Measurements from ENCODE around the gene LRRC2.

DNA sequence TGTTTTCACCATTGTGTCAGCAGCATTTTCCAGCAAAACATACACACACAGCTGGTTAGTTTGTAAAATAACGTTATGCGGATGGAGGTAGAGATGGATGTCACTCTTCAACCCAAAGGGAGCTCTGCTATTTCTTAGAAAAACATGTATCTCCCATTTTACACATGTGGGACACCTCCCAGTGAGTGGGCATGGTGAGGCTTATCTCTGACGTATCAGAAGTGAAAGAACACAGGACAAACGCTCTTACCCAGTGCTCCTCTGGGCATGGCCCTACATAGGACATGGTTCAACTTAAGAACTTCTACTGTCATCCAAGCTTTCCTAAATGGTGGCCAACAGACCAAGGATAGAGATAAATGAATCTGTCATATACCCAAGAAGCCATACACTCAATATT, 48.3 kb upstream of the LRRC2 start:
- TF ChIP-seq, protein P1, sequence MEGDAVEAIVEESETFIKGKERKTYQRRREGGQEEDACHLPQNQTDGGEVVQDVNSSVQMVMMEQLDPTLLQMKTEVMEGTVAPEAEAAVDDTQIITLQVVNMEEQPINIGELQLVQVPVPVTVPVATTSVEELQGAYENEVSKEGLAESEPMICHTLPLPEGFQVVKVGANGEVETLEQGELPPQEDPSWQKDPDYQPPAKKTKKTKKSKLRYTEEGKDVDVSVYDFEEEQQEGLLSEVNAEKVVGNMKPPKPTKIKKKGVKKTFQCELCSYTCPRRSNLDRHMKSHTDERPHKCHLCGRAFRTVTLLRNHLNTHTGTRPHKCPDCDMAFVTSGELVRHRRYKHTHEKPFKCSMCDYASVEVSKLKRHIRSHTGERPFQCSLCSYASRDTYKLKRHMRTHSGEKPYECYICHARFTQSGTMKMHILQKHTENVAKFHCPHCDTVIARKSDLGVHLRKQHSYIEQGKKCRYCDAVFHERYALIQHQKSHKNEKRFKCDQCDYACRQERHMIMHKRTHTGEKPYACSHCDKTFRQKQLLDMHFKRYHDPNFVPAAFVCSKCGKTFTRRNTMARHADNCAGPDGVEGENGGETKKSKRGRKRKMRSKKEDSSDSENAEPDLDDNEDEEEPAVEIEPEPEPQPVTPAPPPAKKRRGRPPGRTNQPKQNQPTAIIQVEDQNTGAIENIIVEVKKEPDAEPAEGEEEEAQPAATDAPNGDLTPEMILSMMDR (IDR thresholded peaks at IDR 0.05; ENCODE audit: poor library complexity): no peak
- no peak for TF ChIP-seq EZH2 (IDR thresholded peaks at IDR 0.05; ENCODE audit: borderline replicate concordance)
- no peak for TF ChIP-seq EZH2phosphoT487 (IDR thresholded peaks at IDR 0.05; ENCODE audit: low read depth, severe bottlenecking, unreplicated experiment)
